ENCODE data around the gene UBD.

Gene UBD

DNA sequence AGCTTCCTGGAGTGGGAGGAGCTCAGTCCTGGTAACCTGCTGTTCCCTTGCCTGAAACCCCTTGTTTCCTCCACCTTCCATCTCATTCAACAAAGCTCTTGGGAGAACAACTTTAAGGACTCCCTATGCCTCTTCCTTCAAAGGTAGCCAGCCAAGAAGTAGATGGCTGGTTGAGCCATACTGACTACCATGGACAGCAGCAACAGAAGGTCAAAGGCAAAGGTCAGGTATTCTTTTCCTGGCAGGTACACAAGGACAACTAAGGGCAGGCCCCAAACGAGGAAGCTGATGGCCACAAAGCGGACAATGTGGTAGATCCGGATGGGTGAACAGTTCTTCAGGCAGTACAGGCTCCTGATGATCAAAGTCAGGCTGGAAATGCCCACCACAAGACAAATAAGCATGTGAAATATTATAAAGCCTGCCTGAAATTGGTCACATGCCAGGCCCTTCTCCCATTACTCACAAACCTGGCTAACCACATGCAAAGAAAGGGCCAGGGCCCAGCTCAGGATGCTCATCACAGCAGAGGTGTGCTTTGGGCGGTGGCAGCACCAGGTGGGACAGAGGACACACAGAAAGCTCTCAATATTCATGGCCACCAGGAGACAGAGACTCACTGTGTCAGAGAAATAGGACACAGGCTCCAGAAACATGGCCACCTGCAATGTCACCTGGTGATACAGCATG, 21.7 kb downstream of the UBD start:
- TF ChIP-seq, protein P1, sequence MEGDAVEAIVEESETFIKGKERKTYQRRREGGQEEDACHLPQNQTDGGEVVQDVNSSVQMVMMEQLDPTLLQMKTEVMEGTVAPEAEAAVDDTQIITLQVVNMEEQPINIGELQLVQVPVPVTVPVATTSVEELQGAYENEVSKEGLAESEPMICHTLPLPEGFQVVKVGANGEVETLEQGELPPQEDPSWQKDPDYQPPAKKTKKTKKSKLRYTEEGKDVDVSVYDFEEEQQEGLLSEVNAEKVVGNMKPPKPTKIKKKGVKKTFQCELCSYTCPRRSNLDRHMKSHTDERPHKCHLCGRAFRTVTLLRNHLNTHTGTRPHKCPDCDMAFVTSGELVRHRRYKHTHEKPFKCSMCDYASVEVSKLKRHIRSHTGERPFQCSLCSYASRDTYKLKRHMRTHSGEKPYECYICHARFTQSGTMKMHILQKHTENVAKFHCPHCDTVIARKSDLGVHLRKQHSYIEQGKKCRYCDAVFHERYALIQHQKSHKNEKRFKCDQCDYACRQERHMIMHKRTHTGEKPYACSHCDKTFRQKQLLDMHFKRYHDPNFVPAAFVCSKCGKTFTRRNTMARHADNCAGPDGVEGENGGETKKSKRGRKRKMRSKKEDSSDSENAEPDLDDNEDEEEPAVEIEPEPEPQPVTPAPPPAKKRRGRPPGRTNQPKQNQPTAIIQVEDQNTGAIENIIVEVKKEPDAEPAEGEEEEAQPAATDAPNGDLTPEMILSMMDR (IDR thresholded peaks at IDR 0.05; ENCODE audit: low read depth, low read length): no peak
- H3K4me3 ChIP-seq (ENCODE audit: low read depth, low read length): no peak overlapping the region

DNA sequence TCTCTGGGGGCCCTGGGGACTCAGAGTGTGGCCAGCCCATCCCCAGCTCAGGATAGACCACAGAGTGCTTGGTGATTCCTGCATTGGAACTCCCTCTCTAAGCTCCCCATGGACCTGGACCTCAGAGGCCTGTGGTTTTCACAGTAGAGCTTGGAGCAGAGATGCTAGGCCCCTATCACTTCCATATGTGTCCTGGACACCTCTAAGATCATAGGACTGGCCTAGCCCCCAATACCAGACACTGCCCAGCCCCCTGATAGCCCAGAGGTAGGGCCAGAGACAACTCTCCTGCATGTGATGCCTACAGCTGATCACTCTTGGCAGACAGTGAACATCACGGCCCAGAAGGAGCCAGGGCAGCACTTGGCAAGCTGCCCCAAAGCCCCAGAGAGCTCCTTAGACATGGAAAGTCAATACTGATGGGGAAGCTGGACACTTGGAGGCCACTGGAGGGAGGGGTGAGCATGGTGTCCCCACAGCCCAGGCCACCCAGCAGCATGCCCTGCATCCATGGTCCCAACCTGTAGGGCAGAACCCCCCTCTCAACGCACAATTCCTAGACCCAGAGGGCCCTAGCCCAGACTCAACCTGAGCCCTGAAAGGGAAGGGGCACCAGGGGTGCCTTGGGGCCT, 27.1 kb downstream of the UBD start:
- TF ChIP-seq, protein P1 (IDR thresholded peaks at IDR 0.05; ENCODE audit: low read depth, low read length): no peak
- no peak overlapping the region for H3K4me3 ChIP-seq (ENCODE audit: low read depth, low read length)

DNA sequence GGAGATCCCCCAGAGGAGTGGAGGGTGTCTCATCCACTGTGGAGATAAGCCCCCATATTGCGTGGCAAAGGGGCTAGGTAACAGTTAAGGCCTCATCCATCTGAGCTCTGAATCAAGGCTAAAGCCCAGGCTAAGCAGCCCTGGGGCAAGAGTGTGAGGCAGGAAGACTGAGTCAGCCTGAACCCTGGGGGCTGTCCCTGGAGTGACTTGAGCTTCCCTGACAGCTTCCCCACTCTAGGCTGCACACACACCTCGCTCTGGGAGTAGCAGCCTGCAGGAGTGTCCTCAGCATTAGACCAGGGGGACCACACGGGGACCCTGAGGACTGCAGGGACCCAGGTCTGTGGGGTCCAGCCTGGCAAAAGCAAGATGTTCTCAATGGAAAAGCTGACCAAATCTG, 27.9 kb downstream of the UBD start:
- no peak overlapping the region for H3K4me3 ChIP-seq (ENCODE audit: low read depth, low read length)
- TF ChIP-seq, protein P1 (IDR thresholded peaks at IDR 0.05; ENCODE audit: low read depth, low read length): no peak

DNA sequence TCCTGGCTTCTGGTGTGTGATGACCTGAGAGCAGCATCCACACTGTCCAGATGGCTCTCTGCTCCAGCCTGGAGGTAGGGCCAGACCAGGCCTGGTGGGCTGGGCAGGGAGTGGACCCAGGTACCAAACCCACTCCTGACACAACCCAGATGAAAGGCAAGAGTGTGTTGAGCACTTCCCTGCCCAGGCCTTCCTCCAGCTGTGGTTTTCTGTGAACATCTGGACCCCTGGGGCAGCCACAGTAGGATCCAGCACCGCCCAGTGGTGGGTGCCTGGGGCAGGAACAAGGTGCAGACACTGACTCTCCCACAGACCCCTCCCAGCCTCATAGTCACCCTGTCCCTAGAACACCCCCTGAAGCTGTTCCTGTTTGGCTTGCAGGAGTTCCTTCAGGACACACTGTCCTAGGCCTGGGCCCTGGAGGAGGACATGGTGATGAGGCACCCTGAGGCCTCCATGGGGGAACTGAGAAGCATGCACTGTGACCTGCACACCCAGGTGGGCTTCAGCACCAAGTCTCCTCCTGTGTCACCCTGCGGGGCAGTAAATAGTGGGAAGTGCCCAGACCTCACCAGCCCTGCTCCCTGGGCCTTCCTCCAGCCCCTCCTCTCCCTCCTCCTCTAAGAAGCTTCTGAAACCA, 28.7 kb downstream of the UBD start:
- TF ChIP-seq, protein P1 (IDR thresholded peaks at IDR 0.05; ENCODE audit: low read depth, low read length): no peak
- H3K4me3 ChIP-seq (ENCODE audit: low read depth, low read length): no peak overlapping the region

DNA sequence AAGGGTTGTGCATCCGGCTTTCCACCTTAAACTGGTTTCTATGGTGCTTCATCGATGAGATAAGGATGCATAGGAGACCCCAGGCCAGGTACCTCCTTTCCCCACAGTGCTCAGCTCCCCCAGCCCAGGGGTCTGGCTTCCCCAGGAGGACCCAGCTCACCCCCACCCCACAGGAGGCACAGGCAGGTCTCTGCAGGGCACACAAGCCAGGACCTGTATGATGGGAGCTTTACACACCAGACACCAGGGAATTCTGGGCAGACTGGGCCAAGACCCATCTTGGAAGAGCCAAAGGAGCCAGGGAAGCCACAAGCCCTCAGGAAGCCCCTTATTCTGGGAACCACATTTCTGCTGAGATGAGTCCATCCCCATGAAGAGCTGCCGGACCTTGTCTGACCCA, 29.6 kb downstream of the UBD start:
- TF ChIP-seq, protein P1 (IDR thresholded peaks at IDR 0.05; ENCODE audit: low read depth, low read length): no peak
- H3K4me3 ChIP-seq (ENCODE audit: low read depth, low read length): no peak overlapping the region

DNA sequence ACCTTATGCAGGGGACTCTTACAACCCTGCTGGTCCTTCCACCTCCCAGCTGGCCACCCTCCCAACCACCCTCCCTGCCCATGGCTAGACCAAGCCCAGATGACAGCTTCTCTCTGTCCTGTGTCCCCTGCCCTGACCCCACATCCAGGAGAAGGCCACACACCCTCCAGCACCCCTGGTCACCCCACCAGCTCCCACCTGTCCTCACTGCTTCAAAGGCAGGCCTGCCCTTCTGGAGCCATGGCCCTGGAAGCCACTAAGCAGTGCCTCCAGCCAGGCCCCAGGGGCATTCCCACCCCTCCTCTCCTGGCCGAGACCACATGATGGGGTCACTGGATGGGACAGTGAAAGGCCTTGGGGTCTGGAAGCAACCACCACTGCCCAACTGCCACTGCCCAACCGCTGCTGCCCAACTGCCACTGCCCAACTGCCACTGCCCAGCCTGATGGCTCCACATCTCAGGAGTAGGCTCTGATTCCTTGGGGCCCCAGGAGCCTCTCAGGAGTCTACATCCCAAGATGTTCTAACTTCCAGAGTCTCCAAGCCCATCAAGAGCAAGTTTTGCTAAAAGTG, 30.5 kb downstream of the UBD start:
- TF ChIP-seq, protein P1 (IDR thresholded peaks at IDR 0.05; ENCODE audit: low read depth, low read length): no peak
- H3K4me3 ChIP-seq (ENCODE audit: low read depth, low read length): no peak overlapping the region

All from WI38 (cell line).